ENCODE data around the gene FAM78B.

DNA sequence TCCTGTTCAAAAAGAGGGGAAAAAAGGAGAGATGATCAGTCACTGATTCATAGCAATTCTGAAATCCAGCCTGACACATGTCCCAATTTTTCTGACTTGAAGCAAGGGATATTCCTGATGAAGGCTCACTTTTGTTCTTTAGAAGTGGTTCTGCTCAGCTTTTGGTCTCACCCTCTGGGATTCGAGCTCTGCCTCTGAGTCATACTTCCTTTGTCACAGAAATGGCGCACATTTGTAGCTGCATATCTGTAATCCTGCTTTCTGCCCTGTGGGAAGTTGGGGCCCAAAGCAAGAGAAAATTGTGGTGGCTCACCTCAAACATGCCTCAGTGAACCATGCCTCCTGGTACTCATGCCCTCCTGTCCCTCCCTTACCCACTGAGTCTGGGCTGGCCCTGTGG is 22.3 kb upstream of the FAM78B start:
- no peak for TF ChIP-seq GATA3 (IDR thresholded peaks at IDR 0.05; ENCODE audit: low read depth, low read length)
- no peak for TF ChIP-seq GATA2 (IDR thresholded peaks at IDR 0.05; ENCODE audit: low read depth, low read length)
